Astrocyte (in vitro differentiated cells and primary cell): ENCODE measurements around the gene MYOCD.

Source experiments
- EZH2 ChIP-seq: IDR thresholded peaks from 2 replicates; pipeline ENCODE4 v1.6.1; 2012; ENCODE audit warnings: mild to moderate bottlenecking, low read length, inconsistent platforms; ENCODE audit not compliant: insufficient read depth
- TF ChIP-seq, protein P1 (sequence below): IDR thresholded peaks from 2 replicates; pipeline ENCODE4 v1.5.1; 2011; ENCODE audit warnings: low read depth, mild to moderate bottlenecking, inconsistent platforms, low read length, moderate library complexity; ENCODE audit not compliant: insufficient read depth

- no peak for TF ChIP-seq EZH2
- TF ChIP-seq, protein P1, sequence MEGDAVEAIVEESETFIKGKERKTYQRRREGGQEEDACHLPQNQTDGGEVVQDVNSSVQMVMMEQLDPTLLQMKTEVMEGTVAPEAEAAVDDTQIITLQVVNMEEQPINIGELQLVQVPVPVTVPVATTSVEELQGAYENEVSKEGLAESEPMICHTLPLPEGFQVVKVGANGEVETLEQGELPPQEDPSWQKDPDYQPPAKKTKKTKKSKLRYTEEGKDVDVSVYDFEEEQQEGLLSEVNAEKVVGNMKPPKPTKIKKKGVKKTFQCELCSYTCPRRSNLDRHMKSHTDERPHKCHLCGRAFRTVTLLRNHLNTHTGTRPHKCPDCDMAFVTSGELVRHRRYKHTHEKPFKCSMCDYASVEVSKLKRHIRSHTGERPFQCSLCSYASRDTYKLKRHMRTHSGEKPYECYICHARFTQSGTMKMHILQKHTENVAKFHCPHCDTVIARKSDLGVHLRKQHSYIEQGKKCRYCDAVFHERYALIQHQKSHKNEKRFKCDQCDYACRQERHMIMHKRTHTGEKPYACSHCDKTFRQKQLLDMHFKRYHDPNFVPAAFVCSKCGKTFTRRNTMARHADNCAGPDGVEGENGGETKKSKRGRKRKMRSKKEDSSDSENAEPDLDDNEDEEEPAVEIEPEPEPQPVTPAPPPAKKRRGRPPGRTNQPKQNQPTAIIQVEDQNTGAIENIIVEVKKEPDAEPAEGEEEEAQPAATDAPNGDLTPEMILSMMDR = no peak
Observed at GRCh38 chr17:12736526-12736925, 70.8 kb downstream of the MYOCD start.
